NCI-H1417 (cell line): ENCODE results near the gene NEK7.

Experiments
- DNase-seq, 3 experiments: peaks; one replicate each; lab custom pipeline; 2025; lab: John Stamatoyannopoulos, UW

The NEK7 gene

DNA sequence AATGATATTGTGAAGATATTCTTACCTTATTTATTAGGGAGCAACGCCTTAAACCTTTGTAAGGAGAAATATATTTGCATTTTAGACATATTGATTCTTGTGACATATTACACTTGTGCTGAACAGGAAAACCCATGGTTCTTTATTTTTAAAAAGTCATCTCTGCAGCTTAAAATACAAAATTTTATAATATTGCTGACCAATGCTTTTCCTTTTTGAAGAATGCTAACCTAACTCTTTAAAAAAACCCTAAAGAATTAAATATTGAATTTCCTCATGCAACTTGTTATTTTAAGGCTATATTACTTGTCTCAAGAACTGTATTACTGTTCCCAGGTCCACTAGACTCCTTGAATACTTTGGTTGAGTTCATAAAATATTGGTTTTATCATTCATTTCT, 99.0 kb downstream of the NEK7 start:
- no peak for DNase-seq

DNA sequence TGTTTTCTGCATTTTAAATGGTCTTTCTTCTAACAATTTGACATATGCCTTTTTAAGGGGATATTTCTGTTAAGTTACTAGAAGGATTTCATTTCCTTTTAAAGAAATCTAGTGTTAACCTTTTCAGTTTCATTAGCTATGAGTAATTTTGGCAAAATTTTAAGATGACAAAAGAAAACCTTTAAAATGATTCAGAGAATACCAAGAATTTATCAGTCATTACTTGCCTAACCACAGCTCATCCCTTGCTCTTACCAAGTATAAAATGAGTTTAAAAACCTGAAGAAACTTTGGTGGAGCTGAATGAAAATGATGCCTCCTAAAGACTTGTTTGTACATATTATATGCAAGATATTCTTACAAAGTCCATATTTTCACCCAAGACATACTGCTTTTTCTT, 101.7 kb downstream of the NEK7 start:
- no peak for DNase-seq

DNA sequence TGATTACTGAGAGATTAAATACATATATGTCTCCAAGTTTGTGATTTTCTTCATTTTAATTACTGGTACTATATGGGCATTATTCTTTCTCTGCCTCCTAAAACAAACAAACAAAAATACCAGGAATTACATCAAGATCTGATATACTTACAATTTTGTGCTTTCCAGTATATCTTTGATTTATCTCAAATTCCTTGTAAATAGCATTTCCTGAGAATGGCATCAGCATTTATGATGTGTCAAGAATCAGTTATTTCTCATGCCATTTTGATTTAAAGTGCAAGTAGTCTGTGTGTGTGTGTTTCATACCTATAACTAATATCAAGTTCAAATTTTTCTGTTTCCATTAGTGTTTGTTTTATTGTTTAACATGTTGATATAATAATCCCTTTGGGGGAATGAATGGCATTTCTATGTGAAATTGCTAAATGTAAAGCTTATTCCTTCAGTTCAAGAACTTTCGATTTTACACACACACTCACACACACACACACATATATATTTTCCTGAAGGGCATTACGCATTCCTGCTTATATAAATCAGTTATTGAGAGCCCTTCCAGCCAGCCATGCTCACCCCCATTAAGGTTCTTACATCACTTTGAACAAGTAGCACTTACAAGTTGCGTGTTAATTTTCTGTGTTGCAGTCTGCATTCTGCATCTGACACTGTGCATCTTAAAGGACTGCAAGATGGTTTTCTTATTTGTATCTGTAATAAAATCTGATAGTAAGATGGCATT, 102.7 kb downstream of the NEK7 start:
- no peak for DNase-seq

DNA sequence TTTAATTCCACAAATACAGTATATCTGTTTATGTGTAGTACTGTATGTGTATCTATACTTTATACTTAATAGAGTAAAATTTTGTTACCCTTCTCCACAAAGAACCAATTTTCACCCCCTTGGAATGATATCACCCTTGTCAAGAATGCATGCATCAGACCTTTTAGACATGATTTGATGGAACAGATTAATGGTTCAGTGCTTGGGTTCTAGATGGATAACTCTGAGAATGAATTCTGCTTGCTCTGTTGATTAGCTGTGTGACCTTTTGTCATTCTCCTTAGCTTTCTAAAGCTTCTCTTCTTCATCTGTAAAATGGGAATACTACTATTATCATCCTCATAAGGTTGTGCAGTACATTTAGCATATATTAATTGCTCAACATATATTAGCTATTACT, 105.1 kb downstream of the NEK7 start:
- no peak for DNase-seq

DNA sequence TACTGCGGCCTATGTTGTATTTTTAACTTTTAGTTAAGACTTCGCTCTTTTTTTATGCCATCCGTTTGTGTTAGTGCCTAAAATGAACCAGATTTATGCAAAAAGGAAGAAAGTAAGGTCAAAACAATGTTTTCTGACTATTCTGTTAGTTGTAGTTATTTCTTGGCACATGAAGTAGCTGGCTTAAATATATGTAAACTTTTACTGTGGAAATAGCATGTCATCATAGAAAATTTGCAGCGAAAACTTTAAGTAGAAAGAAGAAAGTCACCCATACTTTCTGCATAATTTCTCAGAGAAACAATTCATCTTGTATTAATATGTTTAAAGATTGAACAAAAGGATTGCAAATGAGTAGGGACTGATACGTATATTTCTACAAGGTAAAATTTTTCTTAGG, 106.4 kb downstream of the NEK7 start:
- no peak for DNase-seq

DNA sequence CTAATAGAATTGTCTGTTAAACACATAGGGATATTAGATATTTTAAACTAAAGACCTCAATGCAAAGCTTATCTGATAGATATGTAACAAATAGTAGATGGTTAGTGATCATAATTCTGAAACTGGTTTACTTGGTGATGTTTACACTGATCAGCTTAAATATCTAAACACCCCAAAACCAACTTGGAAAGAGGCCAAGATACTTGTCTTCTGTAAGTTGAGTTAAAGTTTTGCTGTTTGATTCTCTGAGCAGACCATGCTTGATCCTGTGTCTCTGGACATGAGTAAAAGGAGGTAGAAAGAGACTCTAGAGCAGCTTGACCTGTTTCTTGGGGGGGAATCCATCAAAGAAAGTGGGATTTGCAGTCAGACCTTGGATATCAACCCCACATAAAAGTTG, 107.5 kb downstream of the NEK7 start:
- no peak for DNase-seq

DNA sequence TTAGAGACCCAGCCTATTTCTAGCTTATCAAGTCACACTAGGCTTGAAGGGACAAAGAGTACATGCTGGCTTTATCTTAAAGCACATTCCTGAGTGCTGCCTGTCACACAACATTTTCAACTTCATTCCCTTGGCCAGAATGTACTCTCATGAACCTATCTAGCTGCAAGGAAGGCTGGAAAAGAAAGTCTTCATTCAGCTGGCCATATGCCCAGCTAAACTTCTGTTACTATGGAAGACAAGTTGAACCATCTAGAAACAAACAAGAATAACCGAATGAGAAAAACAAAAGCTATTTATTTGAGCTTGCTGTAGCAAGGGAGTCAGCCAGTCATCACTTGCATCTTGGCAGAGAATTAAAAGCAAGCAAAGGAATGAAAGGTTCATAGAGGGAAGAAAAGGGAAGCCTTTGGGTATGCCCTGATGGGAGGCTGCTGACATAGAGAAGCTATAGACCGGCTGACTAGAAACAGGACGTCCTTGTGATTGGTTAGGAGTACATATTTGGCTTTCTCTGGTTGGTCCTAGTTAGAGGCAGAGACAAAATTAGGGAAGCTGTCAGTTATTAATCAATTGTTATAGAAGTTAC, 108.4 kb downstream of the NEK7 start:
- no peak for DNase-seq

DNA sequence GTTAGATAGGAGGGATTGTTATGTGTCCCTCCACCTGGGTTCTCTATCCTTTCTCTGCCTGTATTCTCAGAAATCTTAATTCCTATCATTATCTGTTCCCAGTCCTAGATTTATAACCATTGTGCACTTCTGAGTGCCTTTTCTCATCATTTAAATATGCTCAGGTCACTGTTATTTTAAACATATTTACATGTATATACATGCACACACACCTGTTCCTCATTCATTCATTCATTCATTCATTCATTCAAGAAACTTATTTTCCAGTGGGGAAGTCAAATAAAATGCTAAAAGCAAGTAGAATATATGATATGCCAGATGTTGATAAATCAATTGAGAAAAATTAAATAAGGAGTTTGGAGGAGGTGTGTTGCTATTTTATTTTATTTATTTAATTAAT, 110.3 kb downstream of the NEK7 start:
- DNase-seq = no peak

DNA sequence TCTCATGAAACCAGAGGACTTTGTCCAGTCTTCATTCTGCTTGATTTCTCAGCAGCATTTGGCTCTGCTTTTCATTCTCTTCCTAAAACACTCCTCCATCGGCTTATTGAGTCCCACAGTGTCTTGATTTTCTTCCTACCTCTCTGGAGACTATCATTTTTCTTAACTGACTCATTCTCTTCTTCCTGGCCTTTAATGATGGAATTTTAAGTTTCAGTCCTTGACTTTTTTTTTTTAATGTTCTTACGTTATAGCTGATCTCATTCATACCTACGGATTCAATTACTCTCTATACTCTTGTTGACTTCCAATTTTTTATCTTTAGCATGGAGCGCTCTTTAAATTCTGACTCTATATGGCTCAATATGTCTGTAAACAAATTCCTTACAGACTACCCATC, 111.1 kb downstream of the NEK7 start:
- DNase-seq = no peak

DNA sequence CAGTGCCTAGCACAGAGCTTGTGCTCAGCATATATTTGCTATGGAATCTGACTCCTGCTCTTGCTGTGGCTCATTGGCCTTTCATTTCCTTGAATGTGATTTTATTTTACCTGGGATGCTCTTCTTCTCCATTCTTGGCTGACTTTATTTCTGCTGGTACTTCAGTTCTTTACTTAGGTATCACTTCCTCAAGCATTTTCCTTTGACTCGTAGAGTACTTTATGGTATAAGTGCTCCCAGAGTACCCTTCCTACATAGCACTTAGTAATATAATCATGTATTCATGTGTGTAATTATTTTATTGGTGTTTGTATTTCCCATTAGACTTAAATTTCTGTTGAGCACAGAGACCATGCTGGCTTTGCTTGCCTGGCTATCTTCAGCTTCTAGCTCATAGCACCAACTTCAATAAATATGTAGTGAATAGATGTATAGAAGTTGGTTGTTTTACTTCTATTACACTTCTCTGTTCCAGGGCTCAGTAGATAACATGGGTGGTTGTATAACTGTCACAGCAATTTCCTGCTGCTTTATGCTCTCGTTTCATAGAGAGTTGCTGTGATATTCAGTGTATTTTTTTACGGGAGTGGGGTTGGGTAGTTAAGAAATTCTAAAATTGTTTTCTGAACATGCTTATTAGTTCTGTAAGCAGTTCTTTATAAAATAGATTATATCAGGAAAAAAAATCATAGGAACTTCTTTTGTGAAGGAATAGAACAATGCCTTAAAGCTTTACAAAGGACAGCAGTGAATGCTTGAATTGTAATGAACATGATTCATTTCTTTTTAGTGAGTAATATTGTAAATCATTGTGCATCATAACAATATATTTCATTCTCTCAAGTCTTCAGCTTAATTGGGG, 112.2 kb downstream of the NEK7 start:
- no peak for DNase-seq

DNA sequence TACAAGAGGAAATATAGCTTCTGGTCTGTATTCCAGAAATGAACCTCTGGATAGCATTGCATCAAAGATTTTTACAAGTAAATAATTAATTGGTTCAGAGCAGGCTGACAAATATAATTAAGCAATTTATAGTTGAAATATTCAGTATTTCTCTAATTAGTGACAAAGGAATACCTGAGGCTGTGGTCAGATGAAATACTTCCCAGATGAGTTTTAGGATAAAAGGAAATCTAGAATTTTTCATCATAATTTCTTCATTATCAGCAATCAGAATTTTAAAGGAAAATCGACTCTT, 112.8 kb downstream of the NEK7 start:
- DNase-seq = no peak

DNA sequence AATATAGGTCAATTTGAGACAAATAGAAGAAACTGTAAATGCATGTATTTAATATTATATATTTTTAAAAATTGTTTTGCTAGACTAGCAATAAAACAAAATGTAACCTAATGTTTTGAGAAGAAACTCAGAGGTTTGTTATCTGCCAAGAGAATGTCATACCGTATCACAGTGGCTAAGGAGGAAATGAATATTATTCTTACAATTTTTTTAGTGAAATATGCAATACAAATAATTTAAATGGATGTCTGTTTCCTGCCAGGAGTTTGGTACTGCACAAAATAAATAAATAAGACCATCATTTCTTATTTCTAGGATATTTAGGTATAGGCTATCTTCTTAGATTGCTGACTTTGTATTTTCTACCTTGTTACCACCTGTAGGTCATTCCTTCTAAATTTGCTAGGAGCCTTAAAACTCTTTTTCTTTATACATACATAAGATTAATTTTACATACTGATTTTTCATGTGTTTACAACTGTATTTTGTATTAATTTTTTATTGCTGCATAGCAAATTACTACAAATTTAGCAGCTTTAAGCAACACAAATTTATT, 113.6 kb downstream of the NEK7 start:
- DNase-seq = no peak

DNA sequence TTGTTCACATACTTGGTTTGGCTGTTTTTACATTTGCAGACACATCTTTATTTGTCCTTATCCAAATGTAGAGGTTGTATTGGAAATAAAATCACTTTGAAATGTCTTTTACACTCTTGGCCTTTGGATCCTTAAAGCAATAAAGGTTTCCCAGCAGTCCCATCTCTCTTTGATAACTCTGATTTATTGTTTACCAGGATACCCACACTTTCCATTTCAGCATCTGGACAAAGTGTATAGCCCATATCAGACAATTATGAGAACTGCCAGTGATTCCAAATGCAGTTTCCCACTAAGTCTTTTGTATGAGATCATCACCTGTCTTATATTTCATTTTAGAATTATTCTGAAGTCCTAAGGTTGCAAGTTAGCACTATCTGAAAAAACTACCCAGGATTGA, 114.7 kb downstream of the NEK7 start:
- DNase-seq = no peak

DNA sequence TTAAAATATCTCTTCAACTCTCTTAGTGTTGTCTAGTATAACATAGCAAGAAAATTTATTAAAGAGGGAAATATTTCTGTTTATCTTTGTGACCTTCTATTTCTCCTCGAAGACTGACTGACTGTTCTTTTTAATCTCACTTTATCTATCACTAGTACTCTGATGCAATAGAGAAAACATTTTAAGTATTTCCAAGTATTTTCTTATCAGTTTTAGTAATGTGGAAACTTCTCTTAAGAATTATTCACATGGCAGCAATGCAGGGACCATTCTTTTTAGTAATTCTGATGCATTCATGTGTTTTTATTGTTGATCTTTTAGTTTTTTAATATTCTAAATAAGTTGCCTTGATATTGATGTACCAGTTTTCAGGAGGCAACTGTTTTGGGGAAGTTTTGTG, 115.7 kb downstream of the NEK7 start:
- DNase-seq = no peak

DNA sequence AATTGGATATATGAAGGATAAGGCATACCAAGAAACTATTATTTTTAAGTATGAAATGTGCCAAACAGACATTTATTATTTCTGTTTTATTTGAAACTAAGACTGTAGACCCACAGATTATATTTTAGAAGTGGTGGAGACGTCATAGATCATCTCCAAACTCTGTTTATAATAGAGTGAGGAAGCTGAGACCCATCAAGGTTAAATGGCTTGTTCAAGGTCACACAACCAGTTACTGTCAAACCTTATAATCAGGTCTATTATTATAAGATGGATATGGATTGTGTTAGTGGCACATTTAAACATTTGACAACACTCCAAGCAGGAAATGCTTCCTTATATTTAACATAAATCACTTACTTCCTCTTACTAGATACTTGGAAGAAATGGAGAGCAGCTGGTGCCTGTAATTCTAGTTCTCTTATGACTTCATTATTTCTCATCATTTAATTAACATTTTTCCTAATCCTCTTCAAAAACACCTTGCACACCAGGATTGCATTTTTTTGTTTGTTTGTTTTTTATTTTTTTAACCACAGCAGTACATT, 117.0 kb downstream of the NEK7 start:
- peak in 1 of 3 experiments; percentile 43 for DNase-seq

DNA sequence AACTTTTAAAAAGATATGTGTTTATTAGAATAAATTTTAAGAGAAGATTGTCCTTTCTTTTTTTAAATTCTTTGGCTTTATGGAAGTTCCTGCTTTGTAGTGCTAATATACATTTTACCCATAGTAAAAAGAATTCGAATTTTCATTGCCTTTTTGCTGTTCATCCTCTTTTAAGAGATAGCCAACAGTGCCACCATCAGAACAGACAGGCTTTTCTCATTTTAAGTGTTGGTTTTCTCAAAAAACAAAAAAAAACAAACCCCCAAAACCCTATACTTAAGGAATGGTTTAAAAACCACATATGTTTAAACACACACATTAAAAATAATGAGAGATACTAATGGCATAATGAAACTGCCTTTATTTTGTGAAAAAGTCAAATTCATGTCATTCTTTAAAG, 118.8 kb downstream of the NEK7 start:
- DNase-seq = peak in 1 of 3 experiments; percentile 26

DNA sequence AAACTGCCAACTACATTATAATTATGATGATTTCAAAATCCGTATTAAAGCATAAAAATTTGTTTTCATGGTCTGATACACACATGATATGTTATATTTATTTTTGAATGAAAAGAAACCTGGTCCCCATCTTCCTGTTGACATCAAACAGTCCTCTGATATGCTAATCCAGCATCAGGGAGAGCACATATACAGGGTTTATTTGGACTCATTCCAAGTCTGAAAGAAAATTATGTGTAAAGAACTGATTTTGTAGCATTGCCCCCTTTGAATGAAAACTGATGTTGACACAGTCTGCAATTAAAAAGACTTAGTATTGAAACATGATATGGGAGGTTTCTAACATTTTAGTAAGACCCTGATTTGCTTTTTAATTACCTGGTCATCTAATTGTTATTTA, 119.4 kb downstream of the NEK7 start:
- DNase-seq = peak in 2 of 3 experiments; percentile 13 to 71

DNA sequence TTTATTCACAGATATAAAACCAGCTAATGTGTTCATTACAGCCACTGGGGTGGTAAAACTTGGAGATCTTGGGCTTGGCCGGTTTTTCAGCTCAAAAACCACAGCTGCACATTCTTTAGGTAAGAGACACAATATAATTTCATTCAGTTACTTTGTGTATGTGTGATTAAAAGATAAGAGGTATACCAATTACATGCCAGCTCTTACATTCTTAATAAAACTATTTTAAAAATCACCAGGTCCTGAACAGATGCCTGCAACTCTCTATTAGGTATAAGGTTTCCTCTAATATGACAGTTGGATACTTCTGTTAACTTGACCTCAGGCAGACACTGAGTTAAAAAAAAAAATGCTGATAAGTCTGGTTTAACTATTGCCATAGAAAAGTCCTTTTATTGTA, 122.1 kb downstream of the NEK7 start:
- DNase-seq = no peak

DNA sequence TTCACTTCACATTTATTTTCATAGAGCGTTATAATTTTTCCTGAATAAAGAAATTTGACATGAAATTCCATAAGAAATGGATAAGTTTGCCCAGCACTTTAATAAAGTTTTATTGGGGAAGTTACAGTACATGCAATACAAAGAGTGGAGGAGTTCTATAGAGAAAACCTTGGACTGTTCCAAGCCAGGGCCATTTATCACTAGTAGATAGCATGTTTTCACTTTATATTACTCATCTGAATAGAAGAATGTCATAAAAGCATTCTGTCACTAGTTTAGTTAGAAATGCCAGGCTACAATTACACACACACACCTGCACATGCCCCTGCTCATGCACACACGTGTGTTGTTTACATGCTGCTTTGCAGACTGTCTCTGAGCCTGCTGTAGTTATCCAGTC, 123.3 kb downstream of the NEK7 start:
- DNase-seq = no peak

DNA sequence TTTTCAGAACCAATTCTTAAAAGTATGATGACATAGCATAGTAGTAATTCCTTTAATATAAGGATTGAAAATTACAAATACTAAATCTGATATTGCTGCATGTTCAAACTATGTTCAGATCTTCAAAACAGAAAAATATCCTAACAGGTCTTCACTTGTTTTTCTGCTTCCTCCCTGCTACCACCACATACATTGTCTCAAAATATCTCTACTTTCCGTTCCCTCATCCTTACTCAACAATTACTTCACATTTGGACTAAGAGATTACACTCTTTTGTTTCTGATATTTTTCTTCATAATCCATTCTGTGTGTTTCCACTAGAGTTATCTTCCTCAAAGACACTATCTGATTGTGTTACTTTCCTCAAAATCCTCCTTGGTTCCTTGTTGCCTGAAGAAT, 125.1 kb downstream of the NEK7 start:
- no peak for DNase-seq

DNA sequence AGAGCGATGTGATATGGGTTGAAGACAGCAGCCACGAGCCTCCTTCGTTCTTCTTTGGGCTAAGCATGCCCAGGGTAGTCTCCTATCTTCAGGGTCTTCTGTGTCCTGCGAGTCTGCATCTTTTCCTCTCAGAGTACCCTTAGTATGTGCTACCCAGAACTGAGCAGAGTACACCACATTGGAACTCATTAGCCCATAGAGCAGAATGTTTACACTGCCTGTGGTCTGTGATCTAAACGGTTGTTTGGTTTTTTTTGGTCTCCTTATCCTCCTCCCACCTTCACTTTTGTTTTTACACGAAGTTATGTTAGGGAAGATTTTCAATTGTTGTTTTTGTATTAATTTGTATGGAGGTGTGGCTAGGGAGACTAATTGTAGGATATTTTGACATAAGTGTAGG, 126.4 kb downstream of the NEK7 start:
- no peak for DNase-seq

DNA sequence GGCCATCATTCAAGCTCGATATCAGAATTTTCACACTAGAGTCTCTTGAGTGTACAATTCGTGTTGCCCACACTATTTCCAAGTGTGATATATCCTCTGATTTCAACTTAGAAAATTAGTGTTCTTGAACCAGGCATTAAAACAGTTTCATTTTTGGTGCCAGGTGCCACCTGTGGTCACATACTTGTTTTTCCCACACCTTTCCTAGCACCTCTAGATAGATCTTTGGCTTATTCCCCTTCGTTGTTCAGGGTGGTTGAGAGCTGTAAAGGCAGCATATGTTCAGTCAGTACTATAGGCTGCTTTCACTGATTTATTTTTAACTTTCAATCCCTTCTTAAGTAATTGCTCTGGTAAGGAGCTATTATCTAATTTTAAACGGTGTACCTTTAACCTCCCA, 131.1 kb downstream of the NEK7 start:
- DNase-seq = peak in 1 of 3 experiments; percentile 47
